ENCODE results near the gene DNAL4.

DNAL4 gene

GRCh38 chr22:38756711-38757463 is 37.1 kb downstream of the DNAL4 start:
- Histone ChIP-seq H3K36me3 (peaks cover 19% of the 10 kb centered on the region), H3K27ac (peak overlapping the region; percentile 93), H3K9me3 (ENCODE audit: severe bottlenecking) (no peaks in the 10 kb centered on the region), H3K4me3 (ENCODE audit: low read depth, low read length) (peak overlapping the region; percentile 85), H3K27me3 (ENCODE audit: insufficient read depth, low read depth, severe bottlenecking) (no peaks in the 10 kb centered on the region)
- no peak for DNase-seq
- TF ChIP-seq, protein P1, sequence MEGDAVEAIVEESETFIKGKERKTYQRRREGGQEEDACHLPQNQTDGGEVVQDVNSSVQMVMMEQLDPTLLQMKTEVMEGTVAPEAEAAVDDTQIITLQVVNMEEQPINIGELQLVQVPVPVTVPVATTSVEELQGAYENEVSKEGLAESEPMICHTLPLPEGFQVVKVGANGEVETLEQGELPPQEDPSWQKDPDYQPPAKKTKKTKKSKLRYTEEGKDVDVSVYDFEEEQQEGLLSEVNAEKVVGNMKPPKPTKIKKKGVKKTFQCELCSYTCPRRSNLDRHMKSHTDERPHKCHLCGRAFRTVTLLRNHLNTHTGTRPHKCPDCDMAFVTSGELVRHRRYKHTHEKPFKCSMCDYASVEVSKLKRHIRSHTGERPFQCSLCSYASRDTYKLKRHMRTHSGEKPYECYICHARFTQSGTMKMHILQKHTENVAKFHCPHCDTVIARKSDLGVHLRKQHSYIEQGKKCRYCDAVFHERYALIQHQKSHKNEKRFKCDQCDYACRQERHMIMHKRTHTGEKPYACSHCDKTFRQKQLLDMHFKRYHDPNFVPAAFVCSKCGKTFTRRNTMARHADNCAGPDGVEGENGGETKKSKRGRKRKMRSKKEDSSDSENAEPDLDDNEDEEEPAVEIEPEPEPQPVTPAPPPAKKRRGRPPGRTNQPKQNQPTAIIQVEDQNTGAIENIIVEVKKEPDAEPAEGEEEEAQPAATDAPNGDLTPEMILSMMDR (IDR thresholded peaks at IDR 0.05; ENCODE audit: low read depth, low read length): no peak

- Histone ChIP-seq H3K27ac (peak within 1 kb of the TSS; percentile 93), H3K9me3 (ENCODE audit: severe bottlenecking) (no peaks in the 10 kb centered on the region), H3K27me3 (ENCODE audit: insufficient read depth, low read depth, severe bottlenecking) (no peaks in the 10 kb centered on the region), H3K36me3 (peaks cover 27% of the 10 kb centered on the region), H3K4me3 (ENCODE audit: low read depth, low read length) (peak within 1 kb of the TSS; percentile 85)
- TF ChIP-seq, protein P1 (IDR thresholded peaks at IDR 0.05; ENCODE audit: low read depth, low read length): no peak
- DNase-seq: peak; percentile 89
Measured at GRCh38 chr22:38755911-38756532, 37.9 kb downstream of the DNAL4 start, which contains the start of gene SUN2. TSS of gene SUN2 (minus strand) at chr22:38755998. CDS start at chr22:38752628, 3,370 bp downstream.

DNA sequence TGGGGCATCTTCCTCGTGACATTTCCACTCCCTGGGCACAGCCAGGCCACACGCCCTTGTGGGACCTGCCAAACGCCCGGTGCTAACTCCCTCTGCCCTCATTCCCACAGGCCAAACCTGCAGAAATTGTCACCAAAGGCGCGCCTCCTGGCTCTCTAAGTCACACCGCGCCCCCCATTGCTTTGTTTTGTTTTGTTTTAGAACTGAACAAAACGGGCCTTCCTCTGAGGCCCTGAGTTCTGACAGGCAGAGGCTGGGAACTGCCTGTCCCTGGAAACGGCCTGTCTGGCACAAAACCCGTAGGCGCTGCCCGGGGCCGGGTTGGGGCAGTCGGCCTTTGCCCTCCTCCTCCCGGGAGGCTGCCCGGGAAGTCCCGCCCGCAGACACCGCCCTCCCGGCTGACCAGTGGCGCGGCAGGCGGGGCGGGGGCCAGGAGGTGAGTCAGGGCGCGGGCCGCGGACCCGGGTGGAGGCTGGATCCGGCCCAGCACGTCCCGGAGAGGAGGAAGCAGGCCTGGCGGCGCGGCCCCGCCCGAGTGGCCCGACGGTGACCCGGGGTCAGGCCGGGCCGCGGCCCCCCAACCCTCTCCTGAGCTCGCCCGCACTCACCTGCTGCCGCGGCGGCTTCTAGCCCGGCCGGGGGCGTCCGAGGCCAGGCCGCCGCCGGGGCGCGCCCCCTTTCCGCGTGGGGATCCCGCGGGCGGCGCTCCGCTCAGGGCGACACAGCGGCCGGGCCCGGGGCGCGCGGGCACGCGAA is 38.6 kb downstream of the DNAL4 start:
- Histone ChIP-seq H3K27me3 (ENCODE audit: insufficient read depth, low read depth, severe bottlenecking) (no peaks in the 10 kb centered on the region), H3K36me3 (peaks cover 34% of the 10 kb centered on the region), H3K4me3 (ENCODE audit: low read depth, low read length) (peak overlapping the region; percentile 77), H3K9me3 (ENCODE audit: severe bottlenecking) (no peaks in the 10 kb centered on the region), H3K27ac (peak overlapping the region; percentile 76)
- peak; percentile 68 for DNase-seq
- TF ChIP-seq, protein P1 (IDR thresholded peaks at IDR 0.05; ENCODE audit: low read depth, low read length): no peak

- H3K27me3 ChIP-seq (ENCODE audit: insufficient read depth, low read depth, severe bottlenecking): no peaks in the 10 kb centered on the region
- H3K27ac ChIP-seq: peak overlapping the region; percentile 76
- no peaks in the 10 kb centered on the region for H3K9me3 ChIP-seq (ENCODE audit: severe bottlenecking)
- peak overlapping the region; percentile 77 for H3K4me3 ChIP-seq (ENCODE audit: low read depth, low read length)
- TF ChIP-seq, protein P1 (IDR thresholded peaks at IDR 0.05; ENCODE audit: low read depth, low read length): no peak
- DNase-seq: no peak
- H3K36me3 ChIP-seq: peaks cover 40% of the 10 kb centered on the region
Measured at GRCh38 chr22:38754751-38755154, 39.2 kb downstream of the DNAL4 start.

DNA sequence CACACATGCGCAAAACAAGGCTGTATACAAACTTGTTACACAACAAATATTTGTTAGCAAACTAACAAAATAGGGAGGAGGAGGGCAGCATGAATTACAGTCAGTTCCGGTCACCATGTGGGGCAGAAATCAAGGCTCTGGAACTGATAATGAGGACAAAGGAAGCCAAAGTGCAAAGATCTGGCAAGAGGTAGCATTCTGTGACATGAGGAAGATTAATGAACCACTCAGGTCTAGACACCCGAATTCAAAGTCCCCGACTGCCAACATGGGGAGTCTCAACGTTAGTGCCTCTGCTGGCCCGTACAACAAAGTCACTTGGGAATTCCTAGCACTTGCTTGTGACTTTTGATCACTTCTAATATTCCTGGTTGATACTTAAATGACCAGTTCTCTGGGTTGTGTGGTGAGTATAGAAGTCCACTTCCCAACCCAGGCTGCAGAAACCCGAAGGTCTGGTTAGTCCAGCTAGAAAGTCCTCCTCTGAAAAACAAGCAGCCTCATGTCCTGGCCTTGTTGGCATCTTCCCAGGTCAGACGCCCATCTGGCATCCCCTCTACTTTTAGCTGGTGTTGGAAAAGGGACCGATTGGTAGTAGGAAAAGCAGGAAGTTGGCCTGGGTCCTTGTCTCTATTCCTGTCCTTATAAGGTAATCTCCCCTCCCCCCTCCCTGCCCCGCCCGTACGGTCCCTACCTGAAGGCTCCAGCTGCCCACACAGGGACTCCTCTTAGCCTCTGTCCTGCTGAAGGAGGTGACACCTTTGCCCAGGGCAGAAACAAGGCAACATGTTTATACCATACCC is 39.8 kb downstream of the DNAL4 start:
- TF ChIP-seq, protein P1 (IDR thresholded peaks at IDR 0.05; ENCODE audit: low read depth, low read length): no peak
- H3K9me3 ChIP-seq (ENCODE audit: severe bottlenecking): no peaks in the 10 kb centered on the region
- peak overlapping the region; percentile 77; the same call in 1 of the 2 replicates for H3K4me3 ChIP-seq (ENCODE audit: low read depth, low read length)
- H3K27me3 ChIP-seq (ENCODE audit: insufficient read depth, low read depth, severe bottlenecking): no peaks in the 10 kb centered on the region
- DNase-seq: peak; percentile 43
- H3K36me3 ChIP-seq: peaks cover 46% of the 10 kb centered on the region
- peak overlapping the region; percentile 27; the same call in 1 of the 2 replicates for H3K27ac ChIP-seq

Measured in WERI-Rb-1 (cell line).